ENCODE data around the gene LPCAT2.

The LPCAT2 gene

DNA sequence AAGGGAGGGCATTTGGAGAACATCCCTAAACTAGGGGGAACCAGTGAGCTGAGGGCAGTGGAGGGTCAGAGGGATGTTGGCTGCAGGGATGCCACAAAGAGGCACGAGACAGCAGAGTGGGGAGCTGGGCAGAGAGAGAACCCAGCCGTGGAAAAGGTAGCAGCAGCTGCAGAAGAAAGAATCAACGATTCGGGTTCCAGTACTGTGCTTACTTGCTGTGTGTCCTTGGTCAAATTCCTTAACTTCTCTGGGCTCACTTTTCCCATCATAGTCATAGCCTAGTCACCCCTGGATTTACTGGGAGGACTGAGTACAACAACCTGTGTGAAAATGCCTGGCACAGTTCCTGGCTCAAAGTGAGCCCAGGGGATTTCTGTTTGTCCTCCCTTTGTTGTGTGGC lies 42.7 kb upstream of the LPCAT2 start:
- no peak overlapping the region for H3K4me2 ChIP-seq (ENCODE audit: low read length)
- H3K9ac ChIP-seq = no peak overlapping the region
- H3K4me1 ChIP-seq = no peaks in the 10 kb centered on the region
- no peak overlapping the region for H3K4me3 ChIP-seq (ENCODE audit: low read depth, low read length)
- H3K36me3 ChIP-seq (ENCODE audit: control insufficient read depth, insufficient read depth, low read length) = no peaks in the 10 kb centered on the region
- TF ChIP-seq, protein P1, sequence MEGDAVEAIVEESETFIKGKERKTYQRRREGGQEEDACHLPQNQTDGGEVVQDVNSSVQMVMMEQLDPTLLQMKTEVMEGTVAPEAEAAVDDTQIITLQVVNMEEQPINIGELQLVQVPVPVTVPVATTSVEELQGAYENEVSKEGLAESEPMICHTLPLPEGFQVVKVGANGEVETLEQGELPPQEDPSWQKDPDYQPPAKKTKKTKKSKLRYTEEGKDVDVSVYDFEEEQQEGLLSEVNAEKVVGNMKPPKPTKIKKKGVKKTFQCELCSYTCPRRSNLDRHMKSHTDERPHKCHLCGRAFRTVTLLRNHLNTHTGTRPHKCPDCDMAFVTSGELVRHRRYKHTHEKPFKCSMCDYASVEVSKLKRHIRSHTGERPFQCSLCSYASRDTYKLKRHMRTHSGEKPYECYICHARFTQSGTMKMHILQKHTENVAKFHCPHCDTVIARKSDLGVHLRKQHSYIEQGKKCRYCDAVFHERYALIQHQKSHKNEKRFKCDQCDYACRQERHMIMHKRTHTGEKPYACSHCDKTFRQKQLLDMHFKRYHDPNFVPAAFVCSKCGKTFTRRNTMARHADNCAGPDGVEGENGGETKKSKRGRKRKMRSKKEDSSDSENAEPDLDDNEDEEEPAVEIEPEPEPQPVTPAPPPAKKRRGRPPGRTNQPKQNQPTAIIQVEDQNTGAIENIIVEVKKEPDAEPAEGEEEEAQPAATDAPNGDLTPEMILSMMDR (IDR thresholded peaks at IDR 0.05) = no peak
- no peak overlapping the region for H3K27ac ChIP-seq
- H3K27me3 ChIP-seq (ENCODE audit: control insufficient read depth, insufficient read depth, low read length) = no peaks in the 10 kb centered on the region
- H2AFZ ChIP-seq = no peak overlapping the region
- no peaks in the 10 kb centered on the region for H3K9me3 ChIP-seq (ENCODE audit: control insufficient read depth, low read length)
- no peaks in the 10 kb centered on the region for H3K79me2 ChIP-seq

DNA sequence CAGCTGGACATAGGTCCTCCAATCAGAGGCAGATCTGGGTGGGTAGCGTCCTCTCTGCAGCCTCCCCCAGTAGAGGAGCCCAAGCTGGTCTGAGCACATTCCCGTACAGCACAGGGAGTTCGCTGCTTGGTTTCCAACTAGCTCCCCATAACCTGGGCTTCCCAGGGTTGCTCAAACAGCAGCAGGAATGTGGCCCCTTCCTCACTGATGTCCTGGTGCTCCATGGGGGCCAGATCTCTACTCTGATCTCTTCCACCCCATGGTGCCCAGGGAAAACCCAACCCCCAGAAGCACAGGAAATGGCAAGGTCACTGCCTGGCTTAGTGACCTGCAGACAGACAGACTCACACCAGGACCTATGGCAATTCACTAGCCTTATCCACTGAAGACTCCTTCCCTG lies 41.0 kb upstream of the LPCAT2 start:
- no peak overlapping the region for H3K27ac ChIP-seq
- no peaks in the 10 kb centered on the region for H3K4me1 ChIP-seq
- H3K9me3 ChIP-seq (ENCODE audit: control insufficient read depth, low read length) = no peaks in the 10 kb centered on the region
- no peak overlapping the region for H3K9ac ChIP-seq
- TF ChIP-seq, protein P1 (IDR thresholded peaks at IDR 0.05) = no peak
- H3K36me3 ChIP-seq (ENCODE audit: control insufficient read depth, insufficient read depth, low read length) = no peaks in the 10 kb centered on the region
- H3K4me3 ChIP-seq (ENCODE audit: low read depth, low read length) = no peak overlapping the region
- H2AFZ ChIP-seq = no peak overlapping the region
- no peak overlapping the region for H3K4me2 ChIP-seq (ENCODE audit: low read length)
- no peaks in the 10 kb centered on the region for H3K27me3 ChIP-seq (ENCODE audit: control insufficient read depth, insufficient read depth, low read length)
- H3K79me2 ChIP-seq = no peaks in the 10 kb centered on the region

DNA sequence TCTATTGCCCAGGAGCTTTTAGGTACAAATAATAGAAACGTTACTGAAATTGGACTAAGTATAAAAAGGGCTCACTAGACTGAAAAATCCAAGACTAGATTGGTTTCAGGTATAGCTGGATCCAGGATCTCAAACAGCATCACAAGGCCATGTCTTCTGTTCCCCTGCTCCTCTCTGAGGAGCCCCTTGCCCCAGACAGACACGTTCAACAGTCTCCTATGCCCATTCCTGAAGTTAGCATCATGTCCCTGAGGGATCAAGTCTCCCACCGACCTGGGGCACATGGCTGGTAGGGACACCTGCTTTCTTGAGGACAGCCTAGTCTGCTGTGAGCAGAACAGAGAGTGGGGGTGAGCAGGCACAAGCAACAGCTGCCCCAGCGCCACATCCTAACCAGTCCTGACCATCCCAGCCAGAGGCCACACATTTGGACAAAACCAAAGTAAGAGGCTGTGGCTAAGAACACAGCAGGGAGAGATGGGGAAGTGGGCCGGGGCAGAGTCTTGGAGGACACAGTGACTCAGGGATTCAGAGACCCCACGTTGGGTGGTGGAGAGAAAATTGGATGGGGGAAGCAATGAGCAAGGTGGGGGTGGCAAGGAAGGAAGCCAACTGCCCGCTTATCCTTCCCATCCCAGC lies 40.4 kb upstream of the LPCAT2 start:
- H3K4me2 ChIP-seq (ENCODE audit: low read length) = no peak overlapping the region
- H3K36me3 ChIP-seq (ENCODE audit: control insufficient read depth, insufficient read depth, low read length) = no peaks in the 10 kb centered on the region
- H3K9ac ChIP-seq = no peak overlapping the region
- H3K27me3 ChIP-seq (ENCODE audit: control insufficient read depth, insufficient read depth, low read length) = no peaks in the 10 kb centered on the region
- H2AFZ ChIP-seq = no peak overlapping the region
- H3K9me3 ChIP-seq (ENCODE audit: control insufficient read depth, low read length) = no peaks in the 10 kb centered on the region
- H3K4me3 ChIP-seq (ENCODE audit: low read depth, low read length) = no peak overlapping the region
- TF ChIP-seq, protein P1 (IDR thresholded peaks at IDR 0.05) = no peak
- H3K79me2 ChIP-seq = no peaks in the 10 kb centered on the region
- no peak overlapping the region for H3K27ac ChIP-seq
- H3K4me1 ChIP-seq = no peaks in the 10 kb centered on the region

DNA sequence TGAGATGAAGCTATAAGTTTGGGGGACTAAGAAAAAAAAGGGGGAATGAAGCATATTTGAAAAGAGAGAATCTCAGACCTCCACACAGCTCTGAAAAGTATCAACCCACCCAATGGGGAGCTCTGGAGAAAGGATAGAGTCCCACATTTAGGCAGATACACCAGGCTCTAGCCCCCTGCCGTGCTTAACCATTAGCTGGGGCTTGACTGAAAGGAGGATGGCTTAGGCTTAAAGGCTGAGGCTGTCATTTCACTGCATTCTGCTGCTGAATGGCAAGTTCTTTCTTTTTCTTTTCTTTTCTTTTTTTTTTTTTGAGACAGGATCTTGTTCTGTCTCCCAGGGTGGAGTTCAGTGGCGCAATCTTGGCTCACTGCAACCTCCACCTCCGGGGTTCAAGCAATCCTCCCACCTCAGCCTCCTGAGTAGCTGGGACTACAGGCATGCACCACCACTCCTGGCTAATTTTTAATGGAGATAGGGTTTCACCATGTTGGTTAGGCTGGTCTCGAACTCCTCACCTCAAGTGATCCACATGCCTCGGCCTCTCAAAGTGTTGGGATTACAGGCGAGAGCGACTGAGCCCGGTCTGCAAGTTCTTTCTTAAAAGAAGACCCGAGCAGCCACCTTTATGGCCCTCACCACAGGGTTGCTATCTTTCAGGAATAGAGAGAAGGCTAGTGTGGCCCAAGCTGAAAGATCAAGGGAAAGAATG lies 38.9 kb upstream of the LPCAT2 start:
- no peak overlapping the region for H3K27ac ChIP-seq
- no peak overlapping the region for H3K9ac ChIP-seq
- H2AFZ ChIP-seq = no peak overlapping the region
- H3K9me3 ChIP-seq (ENCODE audit: control insufficient read depth, low read length) = no peaks in the 10 kb centered on the region
- no peak overlapping the region for H3K4me2 ChIP-seq (ENCODE audit: low read length)
- no peaks in the 10 kb centered on the region for H3K79me2 ChIP-seq
- H3K36me3 ChIP-seq (ENCODE audit: control insufficient read depth, insufficient read depth, low read length) = no peaks in the 10 kb centered on the region
- H3K27me3 ChIP-seq (ENCODE audit: control insufficient read depth, insufficient read depth, low read length) = no peaks in the 10 kb centered on the region
- no peak overlapping the region for H3K4me3 ChIP-seq (ENCODE audit: low read depth, low read length)
- H3K4me1 ChIP-seq = no peaks in the 10 kb centered on the region
- TF ChIP-seq, protein P1 (IDR thresholded peaks at IDR 0.05) = no peak
